Left lung (tissue), 10 donors: ENCODE results near the gene MGAT4A. TPM values are rescaled to one million over a fixed set of nuclear protein-coding genes. Genes with fewer than 3 reads are reported as not detected.
"Not testable (repeated sequence)": the region's sequence is repeated elsewhere in the genome, so short reads cannot be mapped to it uniquely, and the experiment has no call there.

Experiments
- ATAC-seq: fragments of 200-7000 bp; cut with Tn5 transposase; one replicate; pipeline ENCODE4 v1.9.1; 2020; ENCODE audit warnings: moderate library complexity
- DNase-seq, 4 donors: peaks; one replicate each; pipeline ENCODE4 v3.0.0-alpha.2; 2013 to 2020
- H3K27ac ChIP-seq, 2 donors: fragments of 200-600 bp; sonication (generic) in 1 of 2; one replicate each; pipeline versions ENCODE4 v1.5.0 to v1.8.0; 2020 to 2021
- H3K27me3 ChIP-seq, 2 donors: fragments of 200-600 bp; sonication (generic) in 1 of 2; one replicate each; pipeline versions ENCODE4 v1.5.0 to v1.8.0; 2020 to 2021
- H3K36me3 ChIP-seq, 2 donors: fragments of 200-600 bp; sonication (generic) in 1 of 2; one replicate each; pipeline versions ENCODE4 v1.5.0 to v1.8.0; 2020 to 2021
- H3K4me1 ChIP-seq, 2 donors: fragments of 200-600 bp; one replicate each; pipeline ENCODE4 v1.8.0; 2021
- H3K4me3 ChIP-seq, 2 donors: fragments of 200-600 bp; sonication (generic) in 1 of 2; one replicate each; pipeline versions ENCODE4 v1.5.0 to v1.8.0; 2020 to 2021; ENCODE audit warnings: mild to moderate bottlenecking in 1 of 2
- H3K9me3 ChIP-seq, 2 donors: fragments of 200-600 bp; sonication (generic) in 1 of 2; one replicate each; pipeline versions ENCODE4 v1.5.0 to v1.8.0; 2020 to 2021
- intact Hi-C, 2 donors: fragments of 100-400 bp; cut with DNase I; formaldehyde crosslinking; loops; one replicate each; pipeline versions ENCODE4 v1.11.2 to v1.14.2; 2022
- polyA plus RNA-seq, 6 donors: library from polyadenylated mRNA; unstranded; fragments of 120-200 nt; gene quantifications; one replicate each; pipeline ENCODE4 v1.2.1, GENCODE V29; 2013; ENCODE audit not compliant: insufficient read length in 6 of 6
- total RNA-seq, 2 donors: library from RNA; stranded (reverse); fragmentation: NEBNext Ultra II Directional; extraction: Animal tissue kit (Norgen Biotek cat#: 25700); gene quantifications; one replicate each; pipeline ENCODE4 v1.2.1, GENCODE V29; 2021
- TF ChIP-seq, protein P1 (sequence below), 2 donors: fragments of 200-600 bp; sonication (generic) in 1 of 2; IDR thresholded peaks; one replicate each; pipeline versions ENCODE4 v1.5.0 to v1.8.0; 2021; ENCODE audit warnings: antibody characterized with exemption in 2 of 2
- donor health status: DM: no; HTN: yes; CAD: no.
- donor health status: DM: no; HTN: no; CAD: no.

MGAT4A gene
- total and polyA plus RNA-seq, 8 donors, result 15.4 to 79.8 (median 19.0) TPM

DNA sequence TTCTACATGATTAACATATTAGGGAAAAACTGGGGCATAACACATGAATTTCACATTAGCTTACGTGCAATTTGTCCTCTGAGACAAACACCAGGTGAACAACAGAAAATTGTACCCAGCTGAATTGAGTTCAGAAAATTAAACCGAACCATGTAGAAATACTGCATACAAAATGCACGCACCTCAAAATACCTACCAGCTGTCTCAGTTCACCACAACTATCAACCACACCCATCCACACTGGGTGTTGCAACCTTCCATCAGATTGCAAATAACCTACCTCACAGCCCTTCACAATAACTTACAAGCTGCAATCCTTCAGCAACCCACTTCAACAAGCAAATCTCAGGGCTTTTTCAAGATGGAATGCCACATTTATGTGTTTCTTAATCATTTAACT lies 66.6 kb downstream of the MGAT4A start:
- TF ChIP-seq, protein P1, sequence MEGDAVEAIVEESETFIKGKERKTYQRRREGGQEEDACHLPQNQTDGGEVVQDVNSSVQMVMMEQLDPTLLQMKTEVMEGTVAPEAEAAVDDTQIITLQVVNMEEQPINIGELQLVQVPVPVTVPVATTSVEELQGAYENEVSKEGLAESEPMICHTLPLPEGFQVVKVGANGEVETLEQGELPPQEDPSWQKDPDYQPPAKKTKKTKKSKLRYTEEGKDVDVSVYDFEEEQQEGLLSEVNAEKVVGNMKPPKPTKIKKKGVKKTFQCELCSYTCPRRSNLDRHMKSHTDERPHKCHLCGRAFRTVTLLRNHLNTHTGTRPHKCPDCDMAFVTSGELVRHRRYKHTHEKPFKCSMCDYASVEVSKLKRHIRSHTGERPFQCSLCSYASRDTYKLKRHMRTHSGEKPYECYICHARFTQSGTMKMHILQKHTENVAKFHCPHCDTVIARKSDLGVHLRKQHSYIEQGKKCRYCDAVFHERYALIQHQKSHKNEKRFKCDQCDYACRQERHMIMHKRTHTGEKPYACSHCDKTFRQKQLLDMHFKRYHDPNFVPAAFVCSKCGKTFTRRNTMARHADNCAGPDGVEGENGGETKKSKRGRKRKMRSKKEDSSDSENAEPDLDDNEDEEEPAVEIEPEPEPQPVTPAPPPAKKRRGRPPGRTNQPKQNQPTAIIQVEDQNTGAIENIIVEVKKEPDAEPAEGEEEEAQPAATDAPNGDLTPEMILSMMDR (IDR thresholded peaks at IDR 0.05), result no peak
- Histone ChIP-seq H3K4me1 (peaks cover 0 to 26% of the 10 kb centered on the region in 2 donors), H3K9me3 (no peaks in the 10 kb centered on the region), H3K27ac (peak overlapping the region in 1 of 2 donors; percentile 54), H3K27me3 (no peaks in the 10 kb centered on the region), H3K4me3 (no peak overlapping the region), H3K36me3 (peaks cover 0 to 18% of the 10 kb centered on the region in 2 donors)
- no peak for DNase-seq
- ATAC-seq, result peak; percentile 85
- intact Hi-C loops, result no loop called here

DNA sequence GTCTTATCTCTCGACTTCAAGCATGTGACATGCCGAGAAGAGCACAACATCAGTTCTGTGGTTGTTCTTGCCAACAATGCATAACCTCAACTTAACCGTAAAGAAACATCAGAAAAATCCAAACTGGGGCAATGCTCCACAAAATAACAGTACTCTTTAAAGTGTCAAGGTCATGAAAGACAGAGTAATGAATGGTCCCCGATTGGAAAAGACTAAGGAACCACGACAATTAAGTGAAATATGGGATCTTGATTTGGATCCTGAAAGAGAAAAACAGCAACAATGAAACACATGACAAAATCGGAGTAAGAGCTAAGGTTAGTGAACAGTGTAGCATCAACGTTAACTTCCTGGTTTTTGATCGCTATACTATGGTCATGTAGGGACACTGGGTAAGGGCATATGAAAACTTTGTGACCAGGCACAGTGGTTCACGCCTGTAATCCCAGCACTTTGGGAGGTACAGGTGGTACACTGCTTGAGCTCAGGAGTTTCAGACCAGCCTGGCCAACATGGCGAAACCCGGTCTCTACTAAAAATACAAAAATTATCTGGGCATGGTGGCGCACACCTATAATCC lies 67.3 kb downstream of the MGAT4A start:
- ATAC-seq (peak; percentile 39), DNase-seq (no peak)
- Histone ChIP-seq H3K9me3 (no peaks in the 10 kb centered on the region), H3K36me3 (peaks cover 0 to 12% of the 10 kb centered on the region in 2 donors), H3K4me3 (no peak overlapping the region), H3K27ac (peak overlapping the region in 1 of 2 donors; percentile 54), H3K27me3 (no peaks in the 10 kb centered on the region), H3K4me1 (peaks cover 0 to 26% of the 10 kb centered on the region in 2 donors)
- TF ChIP-seq, protein P1 (IDR thresholded peaks at IDR 0.05), result no peak
- intact Hi-C loops, result no loop called here

DNA sequence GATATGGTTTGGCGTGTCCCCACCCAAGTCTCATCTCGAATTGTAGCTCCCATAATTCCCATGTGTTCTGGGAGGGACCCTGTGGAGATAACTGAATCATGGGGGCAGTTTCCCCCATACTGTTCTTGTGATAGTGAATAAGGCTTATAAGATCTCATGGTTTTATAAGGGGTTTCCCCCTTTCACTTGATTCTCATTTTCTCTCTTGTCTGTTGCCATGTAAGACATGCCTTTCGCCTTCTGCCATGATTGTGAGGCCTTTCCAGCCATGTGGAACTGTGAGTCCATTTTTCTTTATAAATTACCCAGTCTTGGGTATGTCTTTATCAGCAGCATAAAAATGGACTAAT lies 71.5 kb downstream of the MGAT4A start:
- H3K36me3 ChIP-seq, intact Hi-C loops, ATAC-seq, H3K27me3 ChIP-seq, H3K9me3 ChIP-seq, H3K27ac ChIP-seq, DNase-seq, H3K4me3 ChIP-seq: not testable (repeated sequence)
- peaks cover 0 to 38% of the 10 kb centered on the region in 2 donors for H3K4me1 ChIP-seq

DNA sequence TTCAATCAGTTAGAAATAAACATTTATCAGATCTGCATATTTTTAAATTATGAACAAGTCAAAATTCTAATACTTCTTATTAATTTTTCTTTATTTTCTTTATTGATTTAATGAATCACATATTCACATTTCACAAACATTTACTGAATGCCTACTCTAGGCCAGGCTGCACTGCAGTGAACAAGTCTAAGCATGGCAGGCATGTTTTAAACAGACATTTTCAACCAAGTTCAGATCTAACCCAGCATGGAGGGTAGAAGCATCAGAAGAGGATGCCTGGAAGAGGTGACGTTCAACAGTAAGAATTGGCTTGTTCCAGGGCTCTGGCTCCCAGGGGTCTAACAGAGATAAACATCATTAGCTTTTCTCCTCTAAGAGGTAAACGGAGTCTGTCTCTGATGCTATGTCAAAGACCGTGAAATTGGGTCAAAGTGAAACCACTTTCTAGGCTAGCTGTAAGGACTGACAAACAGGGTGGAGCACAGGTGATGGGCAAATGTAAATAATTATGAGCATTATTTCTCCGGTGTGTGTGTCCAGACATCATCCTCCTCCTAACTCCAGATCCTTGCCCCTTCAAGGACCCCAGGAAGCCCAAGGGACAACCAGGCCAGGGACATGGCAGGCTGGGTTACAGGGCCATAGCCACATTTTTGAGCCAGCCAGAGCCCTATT lies 72.0 kb downstream of the MGAT4A start:
- DNase-seq (no peak), ATAC-seq (no peak)
- Histone ChIP-seq H3K27ac (no peak overlapping the region), H3K9me3 (no peaks in the 10 kb centered on the region), H3K36me3 (no peaks in the 10 kb centered on the region), H3K4me3 (no peak overlapping the region), H3K27me3 (no peaks in the 10 kb centered on the region), H3K4me1 (peaks cover 0 to 34% of the 10 kb centered on the region in 2 donors)
- intact Hi-C loops, result no loop called here
- TF ChIP-seq, protein P1 (IDR thresholded peaks at IDR 0.05), result no peak

DNA sequence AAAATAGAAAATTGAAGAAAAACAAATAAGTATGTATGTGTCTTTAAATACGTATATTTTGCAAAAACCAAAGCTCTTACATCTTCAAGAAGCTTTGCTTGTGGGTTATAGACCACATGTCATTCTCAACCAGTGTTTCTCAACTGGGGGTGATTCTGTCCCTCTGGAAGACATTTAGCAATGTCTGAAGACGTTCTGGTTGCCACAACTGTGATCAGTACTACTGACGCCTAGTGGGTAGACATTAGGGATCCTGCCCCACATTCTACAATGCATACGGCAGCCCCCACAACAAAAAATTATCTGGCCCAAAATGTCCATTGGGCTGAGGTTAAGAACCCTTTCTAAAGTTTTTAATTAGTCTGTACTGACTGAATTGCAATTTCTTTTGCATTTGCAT lies 74.1 kb downstream of the MGAT4A start:
- H3K4me3 ChIP-seq, result no peak overlapping the region
- TF ChIP-seq, protein P1 (IDR thresholded peaks at IDR 0.05), result no peak
- intact Hi-C loops, result no loop called here
- ATAC-seq (peak; percentile 26), DNase-seq (no peak)
- peak overlapping the region in 1 of 2 donors; percentile 10 for H3K27ac ChIP-seq
- no peaks in the 10 kb centered on the region for H3K27me3 ChIP-seq
- H3K36me3 ChIP-seq, result no peaks in the 10 kb centered on the region
- H3K9me3 ChIP-seq, result no peaks in the 10 kb centered on the region
- peaks cover 0 to 32% of the 10 kb centered on the region in 2 donors for H3K4me1 ChIP-seq
